GM23338 (cell line): ENCODE data around the gene TNFSF8. TPM values are rescaled to one million over a fixed set of nuclear protein-coding genes. Genes with fewer than 3 reads are reported as not detected.
A peak's percentile ranks its signal among the peaks of the same experiment; 100 is the strongest.

ENCODE experiments used
- ATAC-seq: fragments of 200-7000 bp; cut with Tn5 transposase; 3 replicates; pipeline ENCODE4 v1.9.1; 2020
- DNase-seq: peaks from one replicate; pipeline ENCODE4 v3.0.0-alpha.2; 2015; ENCODE audit warnings: low spot score
- H2AFZ ChIP-seq: fragments of 200-600 bp; sonication (generic); 2 replicates; pipeline ENCODE4 v1.8.0; 2016; ENCODE audit warnings: antibody characterized with exemption, mild to moderate bottlenecking, moderate library complexity
- H3F3A ChIP-seq: fragments of 200-600 bp; sonication (generic); replicated peaks from 2 replicates; pipeline ENCODE4 v1.8.0; 2017; ENCODE audit warnings: antibody characterized with exemption, mixed run types, low read depth
- H3K27ac ChIP-seq: fragments of 200-600 bp; sonication (generic); 2 replicates; pipeline ENCODE4 v1.6.1; 2016; ENCODE audit warnings: low read depth
- H3K27me3 ChIP-seq: fragments of 200-600 bp; sonication (generic); 2 replicates; pipeline ENCODE4 v1.8.0; 2016; ENCODE audit warnings: mild to moderate bottlenecking, mixed run types, moderate library complexity; ENCODE audit not compliant: insufficient read depth
- H3K36me3 ChIP-seq: fragments of 200-600 bp; sonication (generic); 2 replicates; pipeline ENCODE4 v1.8.0; 2016; ENCODE audit warnings: mild to moderate bottlenecking; ENCODE audit not compliant: insufficient read depth
- H3K4me1 ChIP-seq: fragments of 200-600 bp; sonication (generic); 2 replicates; pipeline ENCODE4 v1.8.0; 2016; ENCODE audit warnings: mild to moderate bottlenecking, moderate library complexity; ENCODE audit not compliant: insufficient read depth
- H3K4me2 ChIP-seq: fragments of 200-600 bp; sonication (generic); 2 replicates; pipeline ENCODE4 v1.7.1; 2017; ENCODE audit warnings: mixed run types
- H3K4me3 ChIP-seq: fragments of 200-600 bp; sonication (generic); 2 replicates; pipeline ENCODE4 v1.6.1; 2016; ENCODE audit warnings: mixed run types
- H3K79me2 ChIP-seq: fragments of 200-600 bp; sonication (generic); replicated peaks from 2 replicates; pipeline ENCODE4 v1.8.0; 2017; ENCODE audit warnings: mild to moderate bottlenecking; ENCODE audit not compliant: insufficient read depth
- H3K9me2 ChIP-seq: fragments of 200-600 bp; sonication (generic); 2 replicates; pipeline ENCODE4 v1.8.0; 2017; ENCODE audit not compliant: insufficient read depth
- H4K20me1 ChIP-seq: fragments of 200-600 bp; sonication (generic); replicated peaks from 2 replicates; pipeline ENCODE4 v1.8.0; 2017; ENCODE audit warnings: mild to moderate bottlenecking; ENCODE audit not compliant: insufficient read depth
- H3K27ac Mint-ChIP-seq: 2 replicates; pipeline ENCODE4 v1.8.0; 2020; ENCODE audit warnings: inconsistent platforms, mild to moderate bottlenecking, moderate library complexity, mixed read lengths
- H3K27me3 Mint-ChIP-seq: 3 replicates; pipeline ENCODE4 v1.8.0; 2022; ENCODE audit warnings: low read depth, mild to moderate bottlenecking, moderate library complexity, mixed read lengths, inconsistent platforms; ENCODE audit not compliant: insufficient read depth, poor library complexity
- H3K36me3 Mint-ChIP-seq: 3 replicates; pipeline ENCODE4 v1.8.0; 2021; ENCODE audit warnings: low read depth, mild to moderate bottlenecking, inconsistent platforms, moderate library complexity, mixed read lengths
- H3K4me1 Mint-ChIP-seq: 3 replicates; pipeline ENCODE4 v1.8.0; 2020; ENCODE audit warnings: mild to moderate bottlenecking, inconsistent platforms, mixed read lengths
- H3K4me3 Mint-ChIP-seq: 3 replicates; pipeline ENCODE4 v1.8.0; 2021; ENCODE audit warnings: moderate library complexity, mild to moderate bottlenecking, inconsistent platforms, mixed read lengths
- H3K9me3 Mint-ChIP-seq: 3 replicates; pipeline ENCODE4 v1.8.0; 2020; ENCODE audit warnings: moderate library complexity, mild to moderate bottlenecking, inconsistent platforms, mixed read lengths
- CREB1 ChIP-seq: fragments of 250-450 bp; sonication (Bioruptor Pico); IDR thresholded peaks from 2 replicates; pipeline ENCODE4 v1.5.0; 2020; ENCODE audit warnings: low read depth, mild to moderate bottlenecking, moderate library complexity
- CTCF ChIP-seq, 2 experiments: fragments of 200-600 bp in 1 of 2; sonication (generic) in 1 of 2; conservative IDR thresholded peaks; 2 replicates each; pipeline versions ENCODE4 v1.5.1 to v1.6.1; 2016 to 2017; ENCODE audit warnings: antibody characterized with exemption in 2 of 2, low read depth in 2 of 2, mild to moderate bottlenecking in 2 of 2, moderate library complexity in 1 of 2
- ETS1 ChIP-seq: IDR thresholded peaks from 2 replicates; pipeline ENCODE4 v1.6.1; 2016; ENCODE audit warnings: antibody characterized with exemption
- EZH2 ChIP-seq: fragments of 200-600 bp; sonication (generic); IDR thresholded peaks from one replicate; pipeline ENCODE4 v1.8.0; 2017; ENCODE audit warnings: antibody characterized with exemption, mild to moderate bottlenecking, low read depth; ENCODE audit not compliant: unreplicated experiment
- EZH2phosphoT487 ChIP-seq: fragments of 200-600 bp; sonication (generic); IDR thresholded peaks from one replicate; pipeline ENCODE4 v1.8.1; 2018; ENCODE audit warnings: antibody characterized with exemption; ENCODE audit not compliant: unreplicated experiment
- NANOG ChIP-seq: IDR thresholded peaks from 2 replicates; pipeline ENCODE4 v1.6.1; 2016; ENCODE audit warnings: antibody characterized with exemption, borderline replicate concordance
- POLR2AphosphoS5 ChIP-seq: IDR thresholded peaks from 2 replicates; pipeline ENCODE4 v1.6.1; 2016; ENCODE audit warnings: antibody characterized with exemption, low read depth
- REST ChIP-seq: IDR thresholded peaks from one replicate; pipeline ENCODE4 v1.6.1; 2018; ENCODE audit warnings: antibody characterized with exemption; ENCODE audit not compliant: unreplicated experiment
- STAT1 ChIP-seq: IDR thresholded peaks from one replicate; pipeline ENCODE4 v1.6.1; 2016; ENCODE audit warnings: antibody characterized with exemption; ENCODE audit not compliant: unreplicated experiment
- ZNF114 ChIP-seq: fragments of 250-450 bp; sonication (Bioruptor Pico); IDR thresholded peaks from 2 replicates; pipeline ENCODE4 v1.5.0; 2020; ENCODE audit warnings: mild to moderate bottlenecking, moderate library complexity
- ZNF331 ChIP-seq: fragments of 250-450 bp; sonication (Bioruptor Pico); IDR thresholded peaks from 2 replicates; pipeline ENCODE4 v1.5.0; 2020; ENCODE audit warnings: low read depth, mild to moderate bottlenecking, moderate library complexity
- polyA plus RNA-seq: library from polyadenylated mRNA; unstranded; fragments of >200 nt; fragmentation: Nextera tagmentation; extraction: Ambion mirVana; gene quantifications from 2 replicates; pipeline ENCODE4 v1.2.1, GENCODE V29; 2016
- total RNA-seq: library from RNA; depleted of rRNA; stranded (reverse); fragments of >200 nt; shearing (Covaris generic); gene quantifications from 2 replicates; pipeline ENCODE4 v1.2.3, GENCODE V29; 2014

Gene TNFSF8
- total and polyA plus RNA-seq, 2 experiments from 2014 or later = not detected

- Histone ChIP-seq H3K4me1 (peaks cover 6% of the 10 kb centered on the region; the same call in 1 of the 2 replicates), H3K4me2 (no peak overlapping the region), H3K27me3 (peaks cover 83% of the 10 kb centered on the region), H2AFZ (no peak overlapping the region), H3K79me2 (no peaks in the 10 kb centered on the region), H3K27ac (no peak overlapping the region), H3K9me2 (no peaks in the 10 kb centered on the region), H4K20me1 (peaks cover 13% of the 10 kb centered on the region), H3K4me3 (no peak overlapping the region), H3K36me3 (no peaks in the 10 kb centered on the region), H3F3A (no peaks in the 10 kb centered on the region)
- TF ChIP-seq ZNF331 (no peak), EZH2phosphoT487 (no peak)
- no peaks in the 10 kb centered on the region for H3K36me3 Mint-ChIP-seq
- peaks cover 52% of the 10 kb centered on the region for H3K27me3 Mint-ChIP-seq
- DNase-seq = no peak
- no peaks in the 10 kb centered on the region for H3K9me3 Mint-ChIP-seq
- peaks cover 10% of the 10 kb centered on the region; the same call in 2 of the 3 replicates for H3K4me1 Mint-ChIP-seq
- ATAC-seq = no peak
- no peak overlapping the region for H3K4me3 Mint-ChIP-seq
- no peak overlapping the region for H3K27ac Mint-ChIP-seq
Observed at GRCh38 chr9:114916481-114916880, 13.9 kb downstream of the TNFSF8 start.

- H3K27ac ChIP-seq = no peak overlapping the region
- Mint-ChIP-seq H3K9me3 (no peaks in the 10 kb centered on the region), H3K27ac (no peak overlapping the region), H3K36me3 (no peaks in the 10 kb centered on the region), H3K4me1 (no peaks in the 10 kb centered on the region), H3K4me3 (no peak overlapping the region), H3K27me3 (peaks cover 32% of the 10 kb centered on the region)
- no peaks in the 10 kb centered on the region for H3K36me3 ChIP-seq
- TF ChIP-seq CTCF (conservative IDR thresholded peaks at IDR 0.05; ENCODE audit: low read depth in 2 of 2) (peak; percentile 53 to 56), CREB1 (no peak)
- no peak overlapping the region for H3K4me3 ChIP-seq
- H2AFZ ChIP-seq = no peak overlapping the region
- H3K9me2 ChIP-seq = no peaks in the 10 kb centered on the region
- no peaks in the 10 kb centered on the region for H3K4me1 ChIP-seq
- no peaks in the 10 kb centered on the region for H3K79me2 ChIP-seq
- peak; percentile 31 for DNase-seq
- no peaks in the 10 kb centered on the region for H3F3A ChIP-seq
- no peak overlapping the region for H3K4me2 ChIP-seq
- peak; percentile 59 for ATAC-seq
- peaks cover 59% of the 10 kb centered on the region for H3K27me3 ChIP-seq
- no peaks in the 10 kb centered on the region; the same call in 1 of the 2 replicates for H4K20me1 ChIP-seq
Observed at GRCh38 chr9:114914139-114914538, 16.3 kb downstream of the TNFSF8 start.

- no peak overlapping the region for H3K27ac ChIP-seq
- Mint-ChIP-seq H3K9me3 (no peaks in the 10 kb centered on the region), H3K4me3 (no peak overlapping the region), H3K4me1 (peaks cover 1% of the 10 kb centered on the region; the same call in 1 of the 3 replicates), H3K27me3 (peaks cover 32% of the 10 kb centered on the region), H3K27ac (no peak overlapping the region), H3K36me3 (no peaks in the 10 kb centered on the region)
- H3K4me1 ChIP-seq = peaks cover 3% of the 10 kb centered on the region; the same call in 1 of the 2 replicates
- no peaks in the 10 kb centered on the region; the same call in 1 of the 2 replicates for H4K20me1 ChIP-seq
- no peak for ATAC-seq
- peaks cover 55% of the 10 kb centered on the region for H3K27me3 ChIP-seq
- no peak overlapping the region for H2AFZ ChIP-seq
- H3F3A ChIP-seq = no peaks in the 10 kb centered on the region
- H3K4me3 ChIP-seq = no peak overlapping the region
- no peaks in the 10 kb centered on the region for H3K36me3 ChIP-seq
- H3K4me2 ChIP-seq = no peak overlapping the region
- no peaks in the 10 kb centered on the region for H3K9me2 ChIP-seq
- no peak for DNase-seq
- no peaks in the 10 kb centered on the region for H3K79me2 ChIP-seq
- TF ChIP-seq NANOG (no peak), ZNF114 (CRISPR knock-in tag) (no peak), STAT1 (no peak), ETS1 (no peak), EZH2 (no peak), POLR2AphosphoS5 (no peak), CTCF (conservative IDR thresholded peaks at IDR 0.05; ENCODE audit: low read depth in 2 of 2) (no peak), REST (no peak), EZH2phosphoT487 (no peak)
Observed at GRCh38 chr9:114913656-114914055, 16.7 kb downstream of the TNFSF8 start.
